Measurements from ENCODE around the gene MUC5B. TPM values are rescaled to one million over a fixed set of nuclear protein-coding genes. Genes with fewer than 3 reads are reported as not detected.

MUC5B gene
- total RNA-seq, 1 experiment from 2014 or later: 1.6 TPM

DNA sequence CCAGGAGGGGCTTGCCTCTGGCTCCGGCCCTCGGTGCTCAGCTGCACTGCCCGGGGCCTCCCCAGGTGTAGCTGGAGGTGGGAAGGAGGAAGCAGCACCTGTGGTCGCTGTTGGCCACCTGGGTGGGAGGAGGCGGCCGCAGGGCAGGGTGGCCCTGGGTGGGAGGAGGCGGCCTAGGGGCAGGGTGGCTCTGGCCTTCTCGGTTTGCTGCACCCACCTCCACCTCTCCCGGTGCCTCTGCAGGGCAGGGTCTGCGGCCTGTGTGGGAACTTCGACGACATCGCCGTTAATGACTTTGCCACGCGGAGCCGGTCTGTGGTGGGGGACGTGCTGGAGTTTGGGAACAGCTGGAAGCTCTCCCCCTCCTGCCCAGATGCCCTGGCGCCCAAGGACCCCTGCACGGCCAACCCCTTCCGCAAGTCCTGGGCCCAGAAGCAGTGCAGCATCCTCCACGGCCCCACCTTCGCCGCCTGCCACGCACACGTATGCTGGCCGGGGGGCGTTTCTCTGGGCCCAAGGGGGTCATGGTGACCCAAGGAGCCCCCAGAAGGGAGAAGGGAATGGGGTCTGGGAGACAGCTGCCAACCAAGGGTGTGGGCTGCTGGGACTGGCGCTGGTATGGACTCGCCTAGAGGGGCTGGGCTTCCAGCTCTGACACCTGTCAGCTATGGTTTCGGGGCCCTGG lies 44.5 kb upstream of the MUC5B start:
- ChIA-PET POLR2A (no interaction called here), CTCF (no interaction called here)
- no peaks in the 10 kb centered on the region for H3K4me1 Mint-ChIP-seq
- no peak overlapping the region for H3K4me3 Mint-ChIP-seq
- DNase-seq (ENCODE audit: low spot score) (no peak), ATAC-seq (no peak)
- H3K27me3 Mint-ChIP-seq (ENCODE audit: low read depth): no peaks in the 10 kb centered on the region
- no peak overlapping the region for H3K27ac Mint-ChIP-seq
- H3K9me3 Mint-ChIP-seq: peaks cover 10% of the 10 kb centered on the region
- H3K36me3 Mint-ChIP-seq: peaks cover 7% of the 10 kb centered on the region
- TF ChIP-seq USF2 (CRISPR knock-in tag; IDR thresholded peaks at IDR 0.05) (no peak), ZNF396 (CRISPR knock-in tag; IDR thresholded peaks at IDR 0.05; ENCODE audit: borderline replicate concordance) (no peak), HMGA2 (CRISPR knock-in tag; IDR thresholded peaks at IDR 0.05) (no peak), MXD4 (CRISPR knock-in tag; IDR thresholded peaks at IDR 0.05; ENCODE audit: borderline replicate concordance) (no peak), SMAD3 (CRISPR knock-in tag; IDR thresholded peaks at IDR 0.05; ENCODE audit: borderline replicate concordance) (no peak), CREM (CRISPR knock-in tag; IDR thresholded peaks at IDR 0.05) (no peak), HMGXB4 (CRISPR knock-in tag; IDR thresholded peaks at IDR 0.05) (no peak)
- TF ChIP-seq, protein P1, sequence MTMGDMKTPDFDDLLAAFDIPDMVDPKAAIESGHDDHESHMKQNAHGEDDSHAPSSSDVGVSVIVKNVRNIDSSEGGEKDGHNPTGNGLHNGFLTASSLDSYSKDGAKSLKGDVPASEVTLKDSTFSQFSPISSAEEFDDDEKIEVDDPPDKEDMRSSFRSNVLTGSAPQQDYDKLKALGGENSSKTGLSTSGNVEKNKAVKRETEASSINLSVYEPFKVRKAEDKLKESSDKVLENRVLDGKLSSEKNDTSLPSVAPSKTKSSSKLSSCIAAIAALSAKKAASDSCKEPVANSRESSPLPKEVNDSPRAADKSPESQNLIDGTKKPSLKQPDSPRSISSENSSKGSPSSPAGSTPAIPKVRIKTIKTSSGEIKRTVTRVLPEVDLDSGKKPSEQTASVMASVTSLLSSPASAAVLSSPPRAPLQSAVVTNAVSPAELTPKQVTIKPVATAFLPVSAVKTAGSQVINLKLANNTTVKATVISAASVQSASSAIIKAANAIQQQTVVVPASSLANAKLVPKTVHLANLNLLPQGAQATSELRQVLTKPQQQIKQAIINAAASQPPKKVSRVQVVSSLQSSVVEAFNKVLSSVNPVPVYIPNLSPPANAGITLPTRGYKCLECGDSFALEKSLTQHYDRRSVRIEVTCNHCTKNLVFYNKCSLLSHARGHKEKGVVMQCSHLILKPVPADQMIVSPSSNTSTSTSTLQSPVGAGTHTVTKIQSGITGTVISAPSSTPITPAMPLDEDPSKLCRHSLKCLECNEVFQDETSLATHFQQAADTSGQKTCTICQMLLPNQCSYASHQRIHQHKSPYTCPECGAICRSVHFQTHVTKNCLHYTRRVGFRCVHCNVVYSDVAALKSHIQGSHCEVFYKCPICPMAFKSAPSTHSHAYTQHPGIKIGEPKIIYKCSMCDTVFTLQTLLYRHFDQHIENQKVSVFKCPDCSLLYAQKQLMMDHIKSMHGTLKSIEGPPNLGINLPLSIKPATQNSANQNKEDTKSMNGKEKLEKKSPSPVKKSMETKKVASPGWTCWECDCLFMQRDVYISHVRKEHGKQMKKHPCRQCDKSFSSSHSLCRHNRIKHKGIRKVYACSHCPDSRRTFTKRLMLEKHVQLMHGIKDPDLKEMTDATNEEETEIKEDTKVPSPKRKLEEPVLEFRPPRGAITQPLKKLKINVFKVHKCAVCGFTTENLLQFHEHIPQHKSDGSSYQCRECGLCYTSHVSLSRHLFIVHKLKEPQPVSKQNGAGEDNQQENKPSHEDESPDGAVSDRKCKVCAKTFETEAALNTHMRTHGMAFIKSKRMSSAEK (CRISPR knock-in tag; IDR thresholded peaks at IDR 0.05; ENCODE audit: borderline replicate concordance): no peak
- TF ChIP-seq, protein P2, sequence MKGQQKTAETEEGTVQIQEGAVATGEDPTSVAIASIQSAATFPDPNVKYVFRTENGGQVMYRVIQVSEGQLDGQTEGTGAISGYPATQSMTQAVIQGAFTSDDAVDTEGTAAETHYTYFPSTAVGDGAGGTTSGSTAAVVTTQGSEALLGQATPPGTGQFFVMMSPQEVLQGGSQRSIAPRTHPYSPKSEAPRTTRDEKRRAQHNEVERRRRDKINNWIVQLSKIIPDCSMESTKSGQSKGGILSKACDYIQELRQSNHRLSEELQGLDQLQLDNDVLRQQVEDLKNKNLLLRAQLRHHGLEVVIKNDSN (CRISPR knock-in tag; IDR thresholded peaks at IDR 0.05): no peak

- ChIA-PET POLR2A (no interaction called here), CTCF (no interaction called here)
- H3K9me3 Mint-ChIP-seq: peaks cover 10% of the 10 kb centered on the region
- H3K36me3 Mint-ChIP-seq: peaks cover 7% of the 10 kb centered on the region
- H3K27ac Mint-ChIP-seq: no peak overlapping the region
- H3K4me3 Mint-ChIP-seq: no peak overlapping the region
- H3K27me3 Mint-ChIP-seq (ENCODE audit: low read depth): no peaks in the 10 kb centered on the region
- DNase-seq (ENCODE audit: low spot score) (no peak), ATAC-seq (no peak)
- no peaks in the 10 kb centered on the region for H3K4me1 Mint-ChIP-seq
- no peak for TF ChIP-seq ZNF263 (CRISPR knock-in tag; IDR thresholded peaks at IDR 0.05; ENCODE audit: low read depth)
- no peak for TF ChIP-seq ZNF416 (CRISPR knock-in tag; IDR thresholded peaks at IDR 0.05)
- no peak for TF ChIP-seq ZNF232 (CRISPR knock-in tag; IDR thresholded peaks at IDR 0.05)
- TF ChIP-seq MXD4 (CRISPR knock-in tag; IDR thresholded peaks at IDR 0.05; ENCODE audit: borderline replicate concordance): no peak
- TF ChIP-seq, protein P3, sequence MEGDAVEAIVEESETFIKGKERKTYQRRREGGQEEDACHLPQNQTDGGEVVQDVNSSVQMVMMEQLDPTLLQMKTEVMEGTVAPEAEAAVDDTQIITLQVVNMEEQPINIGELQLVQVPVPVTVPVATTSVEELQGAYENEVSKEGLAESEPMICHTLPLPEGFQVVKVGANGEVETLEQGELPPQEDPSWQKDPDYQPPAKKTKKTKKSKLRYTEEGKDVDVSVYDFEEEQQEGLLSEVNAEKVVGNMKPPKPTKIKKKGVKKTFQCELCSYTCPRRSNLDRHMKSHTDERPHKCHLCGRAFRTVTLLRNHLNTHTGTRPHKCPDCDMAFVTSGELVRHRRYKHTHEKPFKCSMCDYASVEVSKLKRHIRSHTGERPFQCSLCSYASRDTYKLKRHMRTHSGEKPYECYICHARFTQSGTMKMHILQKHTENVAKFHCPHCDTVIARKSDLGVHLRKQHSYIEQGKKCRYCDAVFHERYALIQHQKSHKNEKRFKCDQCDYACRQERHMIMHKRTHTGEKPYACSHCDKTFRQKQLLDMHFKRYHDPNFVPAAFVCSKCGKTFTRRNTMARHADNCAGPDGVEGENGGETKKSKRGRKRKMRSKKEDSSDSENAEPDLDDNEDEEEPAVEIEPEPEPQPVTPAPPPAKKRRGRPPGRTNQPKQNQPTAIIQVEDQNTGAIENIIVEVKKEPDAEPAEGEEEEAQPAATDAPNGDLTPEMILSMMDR (IDR thresholded peaks at IDR 0.05): no peak
- TF ChIP-seq, protein P2 (CRISPR knock-in tag; IDR thresholded peaks at IDR 0.05): no peak
- no peak for TF ChIP-seq ZNF219 (CRISPR knock-in tag; IDR thresholded peaks at IDR 0.05; ENCODE audit: borderline replicate concordance)
- no peak for TF ChIP-seq NR2C2 (CRISPR knock-in tag; IDR thresholded peaks at IDR 0.05)
- no peak for TF ChIP-seq GABPB1 (CRISPR knock-in tag; IDR thresholded peaks at IDR 0.05)
- no peak for TF ChIP-seq ZNF512 (CRISPR knock-in tag; IDR thresholded peaks at IDR 0.05; ENCODE audit: borderline replicate concordance)
- no peak for TF ChIP-seq NFYB (CRISPR knock-in tag; conservative IDR thresholded peaks at IDR 0.05; ENCODE audit: low read depth)
- no peak for TF ChIP-seq NFATC4 (CRISPR knock-in tag; IDR thresholded peaks at IDR 0.05)
- TF ChIP-seq ZNF138 (CRISPR knock-in tag; conservative IDR thresholded peaks at IDR 0.05): no peak
Measured at GRCh38 chr11:1178906-1179305, 44.0 kb upstream of the MUC5B start.

Measured in WTC11 (cell line).